DND-41 (cell line): ENCODE data around the gene LMOD2.

ENCODE experiments used
- ATAC-seq: fragments of 200-7000 bp; cut with Tn5 transposase; 3 replicates; pipeline ENCODE4 v1.9.1; 2021; ENCODE audit warnings: low read depth; ENCODE audit not compliant: insufficient read depth
- DNase-seq: peaks from one replicate; pipeline ENCODE4 v3.0.0-alpha.2; 2020
- H2AFZ ChIP-seq: 2 replicates; pipeline ENCODE4 v1.6.0; 2012; ENCODE audit warnings: low read depth, low read length
- H3K27ac ChIP-seq: 2 replicates; pipeline ENCODE4 v1.5.1; 2012; ENCODE audit warnings: low read length, inconsistent platforms
- H3K27me3 ChIP-seq: fragments of 200-600 bp; sonication (generic); 2 replicates; pipeline ENCODE4 v1.6.0; 2012; ENCODE audit warnings: low read length, mild to moderate bottlenecking, inconsistent platforms; ENCODE audit not compliant: insufficient read depth, poor library complexity
- H3K36me3 ChIP-seq: 2 replicates; pipeline ENCODE4 v1.5.1; 2012; ENCODE audit warnings: low read length, inconsistent platforms; ENCODE audit not compliant: insufficient read depth
- H3K4me1 ChIP-seq: 2 replicates; pipeline ENCODE4 v1.5.1; 2012; ENCODE audit warnings: mild to moderate bottlenecking, low read length; ENCODE audit not compliant: insufficient read depth
- H3K4me2 ChIP-seq: 2 replicates; pipeline ENCODE4 v1.6.0; 2012; ENCODE audit warnings: mild to moderate bottlenecking, moderate library complexity, low read length, inconsistent platforms; ENCODE audit not compliant: insufficient read depth
- H3K4me3 ChIP-seq, 2 experiments: fragments of 200-600 bp in 1 of 2; shearing (Covaris generic) in 1 of 2; 2 replicates each; pipeline ENCODE4 v1.5.1; 2012 to 2016; ENCODE audit warnings: inconsistent platforms in 2 of 2, low read length in 2 of 2, mild to moderate bottlenecking in 2 of 2, low read depth in 1 of 2, moderate library complexity in 1 of 2
- H3K79me2 ChIP-seq: 2 replicates; pipeline ENCODE4 v1.6.0; 2012; ENCODE audit warnings: low read length, inconsistent platforms; ENCODE audit not compliant: insufficient read depth
- H3K9ac ChIP-seq: 2 replicates; pipeline ENCODE4 v1.6.0; 2012; ENCODE audit warnings: low read depth, mild to moderate bottlenecking, inconsistent platforms, low read length, moderate library complexity
- H3K9me3 ChIP-seq: 2 replicates; pipeline ENCODE4 v1.5.1; 2012; ENCODE audit warnings: low read length, moderate library complexity, mild to moderate bottlenecking, inconsistent platforms; ENCODE audit not compliant: insufficient read depth, severe bottlenecking
- H4K20me1 ChIP-seq: 2 replicates; pipeline ENCODE4 v1.6.0; 2012; ENCODE audit warnings: low read length; ENCODE audit not compliant: insufficient read depth
- EZH2 ChIP-seq: IDR thresholded peaks from 3 replicates; pipeline ENCODE4 v1.6.1; 2012; ENCODE audit warnings: borderline replicate concordance, low read depth, mild to moderate bottlenecking, moderate library complexity, low read length, inconsistent platforms; ENCODE audit not compliant: severe bottlenecking
- TF ChIP-seq, protein P1 (sequence below): IDR thresholded peaks from 2 replicates; pipeline ENCODE4 v1.5.1; 2012; ENCODE audit warnings: borderline replicate concordance, low read length, moderate library complexity, mild to moderate bottlenecking; ENCODE audit not compliant: poor library complexity, severe bottlenecking; ENCODE audit errors: extremely low read depth

The LMOD2 gene

DNA sequence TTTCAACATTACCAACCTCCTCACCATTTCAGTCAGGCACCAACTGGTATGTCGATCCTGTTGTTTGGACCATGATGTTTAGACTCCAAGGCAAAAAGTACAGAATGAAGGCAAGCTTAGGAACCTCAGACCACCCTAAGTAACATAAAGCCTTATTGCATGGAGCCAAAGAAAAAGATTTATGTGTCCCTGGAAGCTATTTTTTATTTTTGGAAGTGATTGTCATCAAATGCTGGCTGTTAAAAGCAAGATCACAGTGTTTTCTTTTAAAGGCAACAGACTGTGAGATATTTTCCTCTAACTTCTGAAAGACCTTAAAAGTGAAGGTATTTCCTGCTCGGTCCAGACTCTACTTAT is 45.8 kb upstream of the LMOD2 start:
- no peak overlapping the region for H3K27ac ChIP-seq
- H3K79me2 ChIP-seq = no peaks in the 10 kb centered on the region
- H2AFZ ChIP-seq = no peak overlapping the region
- H3K4me3 ChIP-seq = no peak overlapping the region
- H4K20me1 ChIP-seq = no peaks in the 10 kb centered on the region
- no peaks in the 10 kb centered on the region for H3K9me3 ChIP-seq
- TF ChIP-seq EZH2 = no peak
- TF ChIP-seq, protein P1, sequence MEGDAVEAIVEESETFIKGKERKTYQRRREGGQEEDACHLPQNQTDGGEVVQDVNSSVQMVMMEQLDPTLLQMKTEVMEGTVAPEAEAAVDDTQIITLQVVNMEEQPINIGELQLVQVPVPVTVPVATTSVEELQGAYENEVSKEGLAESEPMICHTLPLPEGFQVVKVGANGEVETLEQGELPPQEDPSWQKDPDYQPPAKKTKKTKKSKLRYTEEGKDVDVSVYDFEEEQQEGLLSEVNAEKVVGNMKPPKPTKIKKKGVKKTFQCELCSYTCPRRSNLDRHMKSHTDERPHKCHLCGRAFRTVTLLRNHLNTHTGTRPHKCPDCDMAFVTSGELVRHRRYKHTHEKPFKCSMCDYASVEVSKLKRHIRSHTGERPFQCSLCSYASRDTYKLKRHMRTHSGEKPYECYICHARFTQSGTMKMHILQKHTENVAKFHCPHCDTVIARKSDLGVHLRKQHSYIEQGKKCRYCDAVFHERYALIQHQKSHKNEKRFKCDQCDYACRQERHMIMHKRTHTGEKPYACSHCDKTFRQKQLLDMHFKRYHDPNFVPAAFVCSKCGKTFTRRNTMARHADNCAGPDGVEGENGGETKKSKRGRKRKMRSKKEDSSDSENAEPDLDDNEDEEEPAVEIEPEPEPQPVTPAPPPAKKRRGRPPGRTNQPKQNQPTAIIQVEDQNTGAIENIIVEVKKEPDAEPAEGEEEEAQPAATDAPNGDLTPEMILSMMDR = no peak
- H3K4me1 ChIP-seq = no peaks in the 10 kb centered on the region
- H3K9ac ChIP-seq = no peak overlapping the region
- H3K36me3 ChIP-seq = no peaks in the 10 kb centered on the region
- H3K27me3 ChIP-seq = no peaks in the 10 kb centered on the region
- DNase-seq = no peak
- no peak for ATAC-seq
- H3K4me2 ChIP-seq = no peak overlapping the region

DNA sequence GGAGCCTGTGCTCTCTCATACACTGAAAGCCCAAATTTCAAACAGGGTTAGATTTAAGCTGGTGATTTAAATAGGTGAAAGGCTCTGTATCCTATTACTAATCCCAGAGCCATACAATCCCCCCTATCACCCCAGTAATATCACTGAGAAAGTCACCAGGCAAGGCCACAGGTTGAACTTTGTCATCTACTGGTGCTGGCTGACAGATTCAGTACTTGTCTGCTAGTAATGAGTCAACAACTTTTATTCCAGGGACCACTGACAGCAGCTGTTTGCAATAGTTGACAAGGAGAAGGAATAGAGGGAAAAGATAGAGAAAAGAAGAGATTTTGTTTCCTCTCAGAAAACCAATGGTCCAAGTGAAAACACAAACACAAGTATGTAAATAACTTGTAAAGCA is 43.6 kb upstream of the LMOD2 start:
- Histone ChIP-seq H3K4me1 (no peaks in the 10 kb centered on the region), H3K79me2 (no peaks in the 10 kb centered on the region), H3K27ac (no peak overlapping the region), H2AFZ (no peak overlapping the region), H3K4me2 (no peak overlapping the region), H3K9ac (no peak overlapping the region), H3K9me3 (no peaks in the 10 kb centered on the region), H3K36me3 (no peaks in the 10 kb centered on the region), H3K4me3 (no peak overlapping the region), H3K27me3 (no peaks in the 10 kb centered on the region), H4K20me1 (no peaks in the 10 kb centered on the region)
- no peak for DNase-seq
- no peak for TF ChIP-seq EZH2
- TF ChIP-seq, protein P1 = no peak
- ATAC-seq = no peak

- H3K9ac ChIP-seq = no peak overlapping the region
- DNase-seq (no peak), ATAC-seq (no peak)
- no peaks in the 10 kb centered on the region for H3K9me3 ChIP-seq
- H3K4me1 ChIP-seq = no peaks in the 10 kb centered on the region
- no peaks in the 10 kb centered on the region for H3K79me2 ChIP-seq
- no peaks in the 10 kb centered on the region for H3K36me3 ChIP-seq
- no peak for TF ChIP-seq EZH2
- TF ChIP-seq, protein P1 = no peak
- H4K20me1 ChIP-seq = no peaks in the 10 kb centered on the region
- no peak overlapping the region for H3K27ac ChIP-seq
- H3K4me3 ChIP-seq = no peak overlapping the region
- no peak overlapping the region for H2AFZ ChIP-seq
- H3K4me2 ChIP-seq = no peak overlapping the region
- no peaks in the 10 kb centered on the region for H3K27me3 ChIP-seq
Measured at GRCh38 chr7:123615344-123615743, 40.3 kb upstream of the LMOD2 start.

DNA sequence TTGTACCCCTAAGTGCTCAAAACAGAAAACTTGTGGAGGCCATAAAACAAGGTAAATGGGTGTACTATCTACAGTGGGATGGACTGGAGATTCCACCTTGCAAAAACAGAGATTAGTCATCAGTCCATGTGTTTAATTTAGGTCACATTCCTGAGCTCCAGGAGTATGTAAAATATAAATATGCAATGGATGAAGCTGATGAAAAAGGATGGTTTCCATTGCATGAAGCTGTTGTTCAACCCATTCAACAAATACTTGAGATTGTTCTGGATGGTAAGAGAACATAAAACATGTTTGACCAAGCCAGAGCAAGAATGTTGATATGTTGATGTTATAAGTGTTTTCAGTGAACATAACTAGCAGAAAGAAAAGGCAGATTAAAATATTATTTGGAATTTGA is 39.4 kb upstream of the LMOD2 start:
- H3K79me2 ChIP-seq = no peaks in the 10 kb centered on the region
- H3K9me3 ChIP-seq = no peaks in the 10 kb centered on the region
- no peak overlapping the region for H3K27ac ChIP-seq
- H3K4me3 ChIP-seq = no peak overlapping the region
- no peaks in the 10 kb centered on the region for H3K4me1 ChIP-seq
- H4K20me1 ChIP-seq = no peaks in the 10 kb centered on the region
- ATAC-seq (no peak), DNase-seq (no peak)
- H2AFZ ChIP-seq = no peak overlapping the region
- no peaks in the 10 kb centered on the region for H3K27me3 ChIP-seq
- no peak overlapping the region for H3K9ac ChIP-seq
- TF ChIP-seq EZH2 = no peak
- TF ChIP-seq, protein P1 = no peak
- no peak overlapping the region for H3K4me2 ChIP-seq
- no peaks in the 10 kb centered on the region for H3K36me3 ChIP-seq
